HUES64 (cell line): ENCODE data around the gene GPC4.
"Not testable (repeated sequence)": the region's sequence is repeated elsewhere in the genome, so short reads cannot be mapped to it uniquely, and the experiment has no call there.

Experiments used
- H3K27ac ChIP-seq: 2 replicates; pipeline ENCODE4 v1.7.0; 2013; ENCODE audit warnings: low read depth, low read length, inconsistent platforms
- H3K27me3 ChIP-seq: 2 replicates; pipeline ENCODE4 v1.6.1; 2013; ENCODE audit warnings: mild to moderate bottlenecking, low read length; ENCODE audit not compliant: insufficient read depth
- H3K36me3 ChIP-seq: 2 replicates; pipeline ENCODE4 v1.6.1; 2013; ENCODE audit warnings: mild to moderate bottlenecking, low read length; ENCODE audit not compliant: insufficient read depth
- H3K4me1 ChIP-seq: 2 replicates; pipeline ENCODE4 v1.6.1; 2013; ENCODE audit warnings: mild to moderate bottlenecking, low read length, moderate library complexity; ENCODE audit not compliant: insufficient read depth
- H3K4me3 ChIP-seq: 2 replicates; pipeline ENCODE4 v1.5.1; 2013; ENCODE audit warnings: mild to moderate bottlenecking, low read length, moderate library complexity
- H3K9ac ChIP-seq: 2 replicates; pipeline ENCODE4 v1.6.1; 2013; ENCODE audit warnings: mild to moderate bottlenecking, low read depth, low read length
- H3K9me3 ChIP-seq: 2 replicates; pipeline ENCODE4 v1.6.1; 2013; ENCODE audit warnings: low read depth, low read length; ENCODE audit not compliant: insufficient read depth
- WGBS: fragments of 150-250, 120-280 bp; methylation state at CpG from one replicate; pipeline ENCODE4 v1.1.7; 2013; ENCODE audit warnings: missing lambda C conversion rate; 5-methylcytosine and 5-hydroxymethylcytosine counted together

Gene GPC4

GRCh38 chrX:133333154-133333750, 82.0 kb downstream of the GPC4 start:
- no peak overlapping the region for H3K9ac ChIP-seq
- 86% methylated on average over 4 of the region's 4 CpGs for WGBS
- no peak overlapping the region for H3K27ac ChIP-seq
- peaks cover 20% of the 10 kb centered on the region for H3K4me1 ChIP-seq
- no peaks in the 10 kb centered on the region for H3K27me3 ChIP-seq
- H3K9me3 ChIP-seq = no peaks in the 10 kb centered on the region
- H3K4me3 ChIP-seq = no peak overlapping the region
- H3K36me3 ChIP-seq = peaks cover 28% of the 10 kb centered on the region

DNA sequence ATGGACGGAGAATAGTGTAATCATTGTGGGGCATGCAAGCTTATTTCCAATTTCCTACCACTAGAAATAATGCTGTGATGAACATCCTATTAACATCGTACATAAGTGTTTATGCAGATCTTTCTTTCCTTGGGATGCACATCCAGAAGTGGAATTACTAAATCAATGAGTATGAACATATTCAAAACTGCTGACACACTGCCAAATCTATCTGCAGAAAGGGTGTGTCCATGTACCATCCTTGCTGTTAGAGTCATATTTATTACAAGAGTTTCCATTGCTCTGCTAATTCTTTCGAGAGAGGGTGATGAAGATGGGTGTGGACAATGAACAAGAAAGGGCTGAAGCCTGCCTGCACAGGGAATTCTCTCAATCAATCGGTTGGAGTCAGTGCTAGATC, 82.6 kb downstream of the GPC4 start:
- Histone ChIP-seq H3K9ac (no peak overlapping the region), H3K4me3 (no peak overlapping the region), H3K36me3 (peaks cover 23% of the 10 kb centered on the region), H3K27me3 (no peaks in the 10 kb centered on the region), H3K9me3 (no peaks in the 10 kb centered on the region), H3K4me1 (peaks cover 20% of the 10 kb centered on the region), H3K27ac (no peak overlapping the region)
- 90% methylated on average over 4 of the region's 4 CpGs for WGBS

DNA sequence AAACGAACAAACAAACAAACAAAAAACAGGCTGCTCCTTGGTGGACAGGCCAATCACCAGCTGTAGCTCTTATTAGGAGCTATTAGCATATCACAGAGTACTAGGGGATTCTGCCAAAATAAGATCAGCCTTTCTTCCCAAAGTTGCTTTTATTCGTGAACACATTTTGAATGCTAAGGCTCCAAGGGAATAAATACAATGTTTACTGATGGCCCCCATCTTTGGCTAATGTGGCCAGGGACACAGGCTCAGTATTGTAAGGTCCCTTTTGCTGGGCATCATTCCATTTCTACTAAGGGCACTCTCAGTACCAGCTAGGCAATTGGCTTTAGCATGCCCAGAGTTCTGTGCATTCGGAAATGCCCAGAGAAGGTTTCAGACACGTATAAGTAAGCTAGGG, 84.3 kb downstream of the GPC4 start:
- Histone ChIP-seq H3K27me3 (no peaks in the 10 kb centered on the region), H3K4me3 (no peak overlapping the region), H3K4me1 (peaks cover 31% of the 10 kb centered on the region), H3K27ac (no peak overlapping the region), H3K9ac (no peak overlapping the region), H3K9me3 (no peaks in the 10 kb centered on the region), H3K36me3 (peaks cover 13% of the 10 kb centered on the region; the same call in 1 of the 2 replicates)
- 100% methylated on average over 3 of the region's 4 CpGs for WGBS

DNA sequence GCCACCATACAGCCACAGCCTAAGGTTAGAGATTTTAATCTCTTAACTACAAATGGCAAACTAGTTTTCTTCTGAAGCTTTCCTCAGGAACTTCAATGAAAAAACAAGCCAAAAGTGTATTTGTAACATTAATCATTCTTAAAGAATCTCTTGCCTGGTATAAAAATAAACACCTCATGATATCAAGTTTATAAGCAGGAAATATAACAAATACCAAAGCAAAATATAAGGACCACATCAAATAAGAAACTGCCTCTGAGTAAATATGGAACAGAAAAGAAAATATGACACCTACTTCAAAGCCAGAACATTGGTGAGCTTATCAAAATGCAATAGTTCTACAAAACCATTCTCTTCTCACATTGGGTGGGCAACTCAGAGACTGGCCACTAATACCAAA, 89.9 kb downstream of the GPC4 start:
- Histone ChIP-seq H3K9me3 (no peaks in the 10 kb centered on the region), H3K27ac (no peak overlapping the region)

GRCh38 chrX:133323431-133323830, 91.9 kb downstream of the GPC4 start:
- WGBS = 100% methylated on average over 2 of the region's 2 CpGs

More for the DNA sequence above, 89.9 kb downstream of the GPC4 start:
- H3K9ac ChIP-seq = no peak overlapping the region
- H3K36me3 ChIP-seq = peaks cover 36% of the 10 kb centered on the region
- no peaks in the 10 kb centered on the region for H3K27me3 ChIP-seq
- 0 out of 2 replicates have a peak, but pooled peaks cover 12% of the 10 kb centered on the region for H3K4me1 ChIP-seq
- H3K4me3 ChIP-seq = no peak overlapping the region

DNA sequence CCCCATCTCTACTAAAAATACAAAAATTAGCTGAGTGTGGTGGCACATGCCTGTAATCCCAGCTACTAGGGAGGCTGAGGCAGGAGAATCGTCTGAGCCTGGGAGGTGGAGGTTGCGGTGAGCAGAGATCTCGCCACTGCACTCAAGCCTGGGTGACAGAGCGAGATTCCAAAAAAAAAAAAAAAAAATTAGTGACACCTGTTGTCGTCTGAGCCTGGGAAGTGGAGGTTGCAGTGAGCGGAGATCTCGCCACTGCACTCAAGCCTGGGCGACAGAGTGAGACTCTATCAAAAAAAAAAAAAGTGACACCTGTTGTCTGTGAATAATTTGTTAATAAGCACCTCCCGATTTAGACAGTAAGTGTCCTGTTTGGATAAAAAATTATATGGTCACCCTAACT, 93.0 kb downstream of the GPC4 start:
- Histone ChIP-seq H3K36me3 (peaks cover 55% of the 10 kb centered on the region), H3K4me1 (0 out of 2 replicates have a peak, but pooled peaks cover 12% of the 10 kb centered on the region)
- H3K27me3 ChIP-seq, H3K27ac ChIP-seq, H3K4me3 ChIP-seq, H3K9me3 ChIP-seq, H3K9ac ChIP-seq: not testable (repeated sequence)
- 84% methylated on average over 9 of the region's 9 CpGs for WGBS

More at GRCh38 chrX:133323431-133323830, 91.9 kb downstream of the GPC4 start:
- no peak overlapping the region for H3K27ac ChIP-seq
- H3K4me3 ChIP-seq = no peak overlapping the region
- peaks cover 46% of the 10 kb centered on the region for H3K36me3 ChIP-seq
- H3K4me1 ChIP-seq = 0 out of 2 replicates have a peak, but pooled peaks cover 12% of the 10 kb centered on the region
- no peaks in the 10 kb centered on the region for H3K9me3 ChIP-seq
- no peaks in the 10 kb centered on the region for H3K27me3 ChIP-seq
- H3K9ac ChIP-seq = no peak overlapping the region

GRCh38 chrX:133321451-133321850, 93.8 kb downstream of the GPC4 start:
- H3K36me3 ChIP-seq = peaks cover 57% of the 10 kb centered on the region
- H3K9me3 ChIP-seq = no peaks in the 10 kb centered on the region
- WGBS = 100% methylated on average over 1 of the region's 1 CpG
- H3K9ac ChIP-seq = no peak overlapping the region
- H3K4me1 ChIP-seq = 0 out of 2 replicates have a peak, but pooled peaks cover 5% of the 10 kb centered on the region
- no peak overlapping the region for H3K4me3 ChIP-seq
- no peak overlapping the region for H3K27ac ChIP-seq
- H3K27me3 ChIP-seq = no peaks in the 10 kb centered on the region

DNA sequence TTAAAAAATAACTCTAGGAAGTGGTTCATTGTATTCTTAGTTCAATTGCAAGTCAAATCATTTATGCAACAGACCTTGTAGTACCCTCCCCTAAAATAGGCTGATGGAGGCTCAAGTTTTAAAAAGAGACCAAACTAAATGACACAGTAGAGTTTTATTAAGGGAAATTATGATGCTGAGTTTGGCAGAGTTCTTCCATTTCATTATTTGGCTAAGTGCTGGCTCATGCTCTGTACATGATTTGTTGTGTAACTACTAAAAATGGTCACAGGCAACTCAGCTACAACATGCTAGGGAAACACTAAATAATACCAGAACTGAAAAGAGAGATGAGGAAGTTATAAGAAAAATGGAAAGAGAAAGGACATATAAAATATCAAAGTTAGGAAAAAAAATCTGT, 101.0 kb downstream of the GPC4 start:
- H3K27me3 ChIP-seq = no peaks in the 10 kb centered on the region
- peaks cover 24% of the 10 kb centered on the region for H3K4me1 ChIP-seq
- no peak overlapping the region for H3K27ac ChIP-seq

GRCh38 chrX:133308499-133308897, 106.8 kb downstream of the GPC4 start:
- Histone ChIP-seq H3K27me3 (no peaks in the 10 kb centered on the region), H3K27ac (peak overlapping the region; percentile 93), H3K36me3 (peaks cover 56% of the 10 kb centered on the region), H3K4me3 (no peak overlapping the region), H3K4me1 (peaks cover 53% of the 10 kb centered on the region), H3K9me3 (no peaks in the 10 kb centered on the region), H3K9ac (peak overlapping the region; percentile 32; the same call in 1 of the 2 replicates)
- WGBS = 74% methylated on average over 2 of the region's 5 CpGs

More for the DNA sequence above, 101.0 kb downstream of the GPC4 start:
- Histone ChIP-seq H3K9me3 (no peaks in the 10 kb centered on the region), H3K9ac (no peak overlapping the region), H3K36me3 (peaks cover 49% of the 10 kb centered on the region), H3K4me3 (no peak overlapping the region)

DNA sequence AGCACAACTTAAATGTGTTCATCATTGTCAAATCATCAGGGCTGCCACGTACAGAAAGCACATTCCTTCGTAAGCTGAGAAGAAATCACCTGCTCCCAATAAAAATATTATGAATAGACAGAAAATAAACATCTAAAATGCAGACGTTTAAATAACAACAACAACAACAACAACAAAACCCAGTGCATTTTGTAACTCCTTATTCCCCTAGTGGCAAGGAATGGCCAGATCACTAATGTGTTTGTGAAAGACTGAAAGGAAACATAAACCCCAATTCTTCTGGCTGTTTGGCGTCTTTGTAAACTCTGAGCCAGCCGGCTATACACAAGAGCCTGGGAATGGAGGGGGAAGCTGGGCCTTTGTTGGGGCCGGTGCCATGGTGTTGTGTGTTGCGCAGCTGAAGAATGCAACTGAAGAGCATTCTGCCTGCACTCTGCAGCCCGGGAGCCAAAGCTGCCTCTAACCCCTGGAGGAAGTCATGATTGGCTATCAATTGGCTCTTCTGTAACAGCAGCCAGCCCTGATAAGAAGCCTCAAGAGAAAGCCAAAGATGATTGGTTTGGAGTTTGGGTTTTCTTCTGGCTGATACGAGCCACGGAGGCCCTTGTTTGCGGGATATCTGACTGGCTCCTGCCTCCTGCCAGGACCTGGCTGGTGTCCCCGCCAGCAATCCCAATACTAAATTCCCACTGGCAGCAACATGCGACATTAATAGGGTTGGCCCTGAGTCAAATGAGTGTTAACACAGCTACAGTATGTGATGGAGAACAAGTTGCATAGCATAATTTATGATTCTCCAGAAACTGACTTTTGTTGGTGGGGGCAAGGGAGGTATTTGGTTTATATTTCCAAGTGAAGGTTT, 107.4 kb downstream of the GPC4 start:
- Histone ChIP-seq H3K27me3 (no peaks in the 10 kb centered on the region), H3K36me3 (peaks cover 57% of the 10 kb centered on the region), H3K4me3 (peak overlapping the region; percentile 30), H3K27ac (peak overlapping the region; percentile 93), H3K4me1 (peaks cover 53% of the 10 kb centered on the region), H3K9ac (peak overlapping the region; percentile 42), H3K9me3 (no peaks in the 10 kb centered on the region)
- 14% methylated on average over 10 of the region's 13 CpGs for WGBS

GRCh38 chrX:133307094-133307493, 108.2 kb downstream of the GPC4 start:
- Histone ChIP-seq H3K9ac (no peak overlapping the region; the same call in 1 of the 2 replicates), H3K36me3 (peaks cover 65% of the 10 kb centered on the region), H3K27me3 (no peaks in the 10 kb centered on the region), H3K27ac (peak overlapping the region; percentile 93), H3K9me3 (no peaks in the 10 kb centered on the region), H3K4me1 (peaks cover 53% of the 10 kb centered on the region), H3K4me3 (peak overlapping the region; percentile 30)
- 5% methylated on average over 3 of the region's 3 CpGs for WGBS
